Transverse colon (tissue), 4 donors: ENCODE data around the gene IFNGR2. TPM values are rescaled to one million over a fixed set of nuclear protein-coding genes. Genes with fewer than 3 reads are reported as not detected.

Source experiments
- DNase-seq: peaks from one replicate; pipeline ENCODE4 v3.0.0-alpha.2; 2019
- H3K27ac ChIP-seq, 4 donors: fragments of 200-600 bp; sonication (generic); 2 replicates each; pipeline ENCODE4 v1.5.1; 2016 to 2018; ENCODE audit warnings: inconsistent platforms in 4 of 4
- H3K27me3 ChIP-seq: fragments of 200-600 bp; sonication (generic); 2 replicates; pipeline ENCODE4 v1.5.1; 2017; ENCODE audit warnings: inconsistent platforms
- H3K36me3 ChIP-seq, 4 donors: fragments of 200-600 bp; sonication (generic); 2 replicates each; pipeline ENCODE4 v1.5.1; 2017 to 2019; ENCODE audit warnings: inconsistent platforms in 4 of 4
- H3K4me1 ChIP-seq, 4 donors: fragments of 200-600 bp; sonication (generic); 2 replicates each; pipeline ENCODE4 v1.5.1; 2017 to 2020; ENCODE audit warnings: inconsistent platforms in 4 of 4
- H3K4me3 ChIP-seq, 4 donors: fragments of 200-600 bp; sonication (generic); 1 replicate in 1 of 4; 2 replicates in 3 of 4; pipeline versions ENCODE4 v1.5.1 to v1.6.1; 2017 to 2019; ENCODE audit warnings: inconsistent platforms in 4 of 4
- H3K9me3 ChIP-seq, 2 donors: fragments of 200-600 bp; sonication (generic); 2 replicates each; pipeline ENCODE4 v1.5.1; 2017 to 2019; ENCODE audit warnings: inconsistent platforms in 2 of 2
- EP300 ChIP-seq: sonication (generic); formaldehyde crosslinking; IDR thresholded peaks from one replicate; pipeline ENCODE4 v1.6.1; 2017; ENCODE audit warnings: antibody characterized with exemption, low read depth
- POLR2A ChIP-seq: fragments of 450-650 bp; IDR thresholded peaks from one replicate; pipeline ENCODE4 v1.6.1; 2016; ENCODE audit warnings: antibody characterized with exemption, mild to moderate bottlenecking, moderate library complexity
- POLR2AphosphoS5 ChIP-seq, 3 donors: sonication (generic); formaldehyde crosslinking; IDR thresholded peaks; one replicate each; pipeline ENCODE4 v1.6.1; 2016; ENCODE audit warnings: antibody characterized with exemption in 3 of 3
- WGBS, 2 donors: methylation state at CpG; one replicate each; pipeline ENCODE4 v1.1.5; 2018; ENCODE audit warnings: low coverage in 1 of 2; 5-methylcytosine and 5-hydroxymethylcytosine counted together
- in situ Hi-C, 4 donors: fragments of 200-750 bp; cut with MboI; loops; one replicate each; pipeline versions ENCODE4 v1.15.0 to v1.15.1; 2017; ENCODE audit warnings: low sequenced_read_pairs in 3 of 4, low pct_ligation_motif_present in 1 of 4, low pct_unique_long_range_greater_than_20kb in 1 of 4
- intact Hi-C: fragments of 100-400 bp; cut with DNase I; formaldehyde crosslinking; loops from one replicate; pipeline ENCODE4 v1.15.1; 2023; ENCODE audit warnings: low total_unique reads
- total RNA-seq, 4 donors: library from RNA; depleted of rRNA; stranded (reverse); fragments of >200 nt; gene quantifications; one replicate each; pipeline ENCODE4 v1.1.0, GENCODE V29; 2016
- TF ChIP-seq, protein P1 (sequence below), 5 experiments: fragments of 200-600 bp in 3 of 5; fragments of 450-650 bp in 2 of 5; sonication (generic) in 3 of 5; IDR thresholded peaks; 1 replicate in 2 of 5; 2 replicates in 3 of 5; pipeline ENCODE4 v1.5.1; 2016 to 2017; ENCODE audit warnings: antibody characterized with exemption in 5 of 5, inconsistent platforms in 3 of 5, mild to moderate bottlenecking in 2 of 5, moderate library complexity in 1 of 5

Gene IFNGR2
- total RNA-seq, 4 donors from 2014 or later: 40.8 to 131 (median 76.6) TPM

- intact Hi-C loops (no loop called here), in situ Hi-C loops (no loop called here)
- H3K4me3 ChIP-seq: no peak overlapping the region
- H3K36me3 ChIP-seq: peaks cover 0 to 7% (median 2%) of the 10 kb centered on the region in 4 donors
- no peaks in the 10 kb centered on the region for H3K9me3 ChIP-seq
- H3K27me3 ChIP-seq: no peaks in the 10 kb centered on the region
- WGBS, 2 donors: 81 to 95% methylated on average over 4 to 11 of the region's 11 CpGs
- no peak for TF ChIP-seq POLR2AphosphoS5 (IDR thresholded peaks at IDR 0.05)
- TF ChIP-seq EP300: no peak
- no peak for TF ChIP-seq POLR2A
- TF ChIP-seq, protein P1, sequence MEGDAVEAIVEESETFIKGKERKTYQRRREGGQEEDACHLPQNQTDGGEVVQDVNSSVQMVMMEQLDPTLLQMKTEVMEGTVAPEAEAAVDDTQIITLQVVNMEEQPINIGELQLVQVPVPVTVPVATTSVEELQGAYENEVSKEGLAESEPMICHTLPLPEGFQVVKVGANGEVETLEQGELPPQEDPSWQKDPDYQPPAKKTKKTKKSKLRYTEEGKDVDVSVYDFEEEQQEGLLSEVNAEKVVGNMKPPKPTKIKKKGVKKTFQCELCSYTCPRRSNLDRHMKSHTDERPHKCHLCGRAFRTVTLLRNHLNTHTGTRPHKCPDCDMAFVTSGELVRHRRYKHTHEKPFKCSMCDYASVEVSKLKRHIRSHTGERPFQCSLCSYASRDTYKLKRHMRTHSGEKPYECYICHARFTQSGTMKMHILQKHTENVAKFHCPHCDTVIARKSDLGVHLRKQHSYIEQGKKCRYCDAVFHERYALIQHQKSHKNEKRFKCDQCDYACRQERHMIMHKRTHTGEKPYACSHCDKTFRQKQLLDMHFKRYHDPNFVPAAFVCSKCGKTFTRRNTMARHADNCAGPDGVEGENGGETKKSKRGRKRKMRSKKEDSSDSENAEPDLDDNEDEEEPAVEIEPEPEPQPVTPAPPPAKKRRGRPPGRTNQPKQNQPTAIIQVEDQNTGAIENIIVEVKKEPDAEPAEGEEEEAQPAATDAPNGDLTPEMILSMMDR (IDR thresholded peaks at IDR 0.05): no peak
- H3K27ac ChIP-seq: no peak overlapping the region
- DNase-seq: no peak
- peaks cover 13 to 74% (median 32%) of the 10 kb centered on the region in 4 donors for H3K4me1 ChIP-seq
These were observed 11.7 kb downstream of the IFNGR2 start for GRCh38 chr21:33414926-33415325.

GRCh38 chr21:33418691-33419090 lies 15.5 kb downstream of the IFNGR2 start:
- in situ Hi-C loops (no loop called here), intact Hi-C loops (no loop called here)
- H3K4me1 ChIP-seq: peaks cover 0 to 38% (median 3%) of the 10 kb centered on the region in 4 donors
- peak overlapping the region; percentile 36 to 61 (median 44) for H3K27ac ChIP-seq
- peaks cover 0 to 24% (median 11%) of the 10 kb centered on the region in 4 donors for H3K36me3 ChIP-seq
- H3K9me3 ChIP-seq: no peaks in the 10 kb centered on the region
- no peak for TF ChIP-seq EP300
- no peak for TF ChIP-seq POLR2AphosphoS5 (IDR thresholded peaks at IDR 0.05)
- TF ChIP-seq, protein P1 (IDR thresholded peaks at IDR 0.05): no peak
- no peak for TF ChIP-seq POLR2A
- H3K27me3 ChIP-seq: no peaks in the 10 kb centered on the region
- DNase-seq: no peak
- 56 to 68% methylated on average over 2 of the region's 2 CpGs for WGBS, 2 donors
- no peak overlapping the region for H3K4me3 ChIP-seq

DNA sequence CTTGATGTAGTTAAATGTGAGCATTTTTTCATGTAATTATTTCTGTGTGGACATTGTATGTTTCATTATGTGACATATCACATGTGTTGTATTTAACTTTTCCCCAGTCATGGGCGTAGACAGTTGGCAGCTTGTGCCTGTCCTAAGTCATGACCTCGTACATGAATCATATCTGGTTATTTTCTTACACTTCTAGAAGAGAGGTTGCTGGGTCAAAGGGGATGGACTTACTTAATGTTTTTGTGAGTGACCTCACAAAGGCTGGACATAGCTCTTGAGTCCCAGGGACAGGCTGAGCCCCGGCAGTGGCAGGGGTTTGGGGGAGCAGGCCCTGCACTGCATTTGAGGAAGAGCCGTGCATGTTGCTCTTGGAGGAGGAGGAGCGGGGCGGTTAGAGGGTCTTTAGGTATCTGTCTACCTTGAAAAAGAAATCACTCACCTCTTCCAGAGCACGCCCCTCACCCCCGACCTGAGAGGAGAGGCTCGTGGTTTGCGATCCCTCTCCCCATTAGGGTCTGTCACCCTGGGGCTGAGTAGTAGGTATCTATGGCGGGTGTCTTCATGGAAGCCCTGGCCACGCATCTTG lies 16.4 kb downstream of the IFNGR2 start:
- no peak for DNase-seq
- Histone ChIP-seq H3K36me3 (peaks cover 0 to 29% (median 12%) of the 10 kb centered on the region in 4 donors), H3K9me3 (no peaks in the 10 kb centered on the region), H3K4me1 (peaks cover 0 to 32% (median 2%) of the 10 kb centered on the region in 4 donors), H3K27ac (peak overlapping the region in 3 of 4 donors; percentile 12 to 62 (median 36)), H3K27me3 (no peaks in the 10 kb centered on the region), H3K4me3 (no peak overlapping the region)
- TF ChIP-seq POLR2AphosphoS5 (IDR thresholded peaks at IDR 0.05) (peak in 2 of 3 donors; percentile 48 to 55), POLR2A (no peak)
- intact Hi-C loops (no loop called here), in situ Hi-C loops (no loop called here)
- 87% methylated on average over 12 of the region's 12 CpGs; no CpG with 5 or more reads in 1 of the 2 donors for WGBS, 2 donors

GRCh38 chr21:33421713-33422393 lies 18.6 kb downstream of the IFNGR2 start:
- no peak for DNase-seq
- in situ Hi-C loops (no loop called here), intact Hi-C loops (no loop called here)
- 94 to 100% methylated on average over 4 to 5 of the region's 5 CpGs for WGBS, 2 donors
- H3K27me3 ChIP-seq: no peaks in the 10 kb centered on the region
- H3K4me1 ChIP-seq: peaks cover 0 to 24% (median 2%) of the 10 kb centered on the region in 4 donors
- no peak overlapping the region for H3K4me3 ChIP-seq
- no peak overlapping the region for H3K27ac ChIP-seq
- no peaks in the 10 kb centered on the region for H3K9me3 ChIP-seq
- H3K36me3 ChIP-seq: peaks cover 0 to 32% (median 15%) of the 10 kb centered on the region in 4 donors
- TF ChIP-seq, protein P1 (IDR thresholded peaks at IDR 0.05): no peak
- TF ChIP-seq EP300: no peak
- TF ChIP-seq POLR2AphosphoS5 (IDR thresholded peaks at IDR 0.05): no peak
- no peak for TF ChIP-seq POLR2A
